DND-41 (cell line): ENCODE results near the gene F7.

Experiments used
- ATAC-seq: fragments of 200-7000 bp; cut with Tn5 transposase; 3 replicates; pipeline ENCODE4 v1.9.1; 2021; ENCODE audit warnings: low read depth; ENCODE audit not compliant: insufficient read depth
- DNase-seq: peaks from one replicate; pipeline ENCODE4 v3.0.0-alpha.2; 2020
- H2AFZ ChIP-seq: 2 replicates; pipeline ENCODE4 v1.6.0; 2012; ENCODE audit warnings: low read depth, low read length
- H3K27ac ChIP-seq: 2 replicates; pipeline ENCODE4 v1.5.1; 2012; ENCODE audit warnings: low read length, inconsistent platforms
- H3K27me3 ChIP-seq: fragments of 200-600 bp; sonication (generic); 2 replicates; pipeline ENCODE4 v1.6.0; 2012; ENCODE audit warnings: low read length, mild to moderate bottlenecking, inconsistent platforms; ENCODE audit not compliant: insufficient read depth, poor library complexity
- H3K36me3 ChIP-seq: 2 replicates; pipeline ENCODE4 v1.5.1; 2012; ENCODE audit warnings: low read length, inconsistent platforms; ENCODE audit not compliant: insufficient read depth
- H3K4me1 ChIP-seq: 2 replicates; pipeline ENCODE4 v1.5.1; 2012; ENCODE audit warnings: mild to moderate bottlenecking, low read length; ENCODE audit not compliant: insufficient read depth
- H3K4me2 ChIP-seq: 2 replicates; pipeline ENCODE4 v1.6.0; 2012; ENCODE audit warnings: mild to moderate bottlenecking, moderate library complexity, low read length, inconsistent platforms; ENCODE audit not compliant: insufficient read depth
- H3K4me3 ChIP-seq, 2 experiments: fragments of 200-600 bp in 1 of 2; shearing (Covaris generic) in 1 of 2; 2 replicates each; pipeline ENCODE4 v1.5.1; 2012 to 2016; ENCODE audit warnings: inconsistent platforms in 2 of 2, low read length in 2 of 2, mild to moderate bottlenecking in 2 of 2, low read depth in 1 of 2, moderate library complexity in 1 of 2
- H3K79me2 ChIP-seq: 2 replicates; pipeline ENCODE4 v1.6.0; 2012; ENCODE audit warnings: low read length, inconsistent platforms; ENCODE audit not compliant: insufficient read depth
- H3K9ac ChIP-seq: 2 replicates; pipeline ENCODE4 v1.6.0; 2012; ENCODE audit warnings: low read depth, mild to moderate bottlenecking, inconsistent platforms, low read length, moderate library complexity
- H3K9me3 ChIP-seq: 2 replicates; pipeline ENCODE4 v1.5.1; 2012; ENCODE audit warnings: low read length, moderate library complexity, mild to moderate bottlenecking, inconsistent platforms; ENCODE audit not compliant: insufficient read depth, severe bottlenecking
- H4K20me1 ChIP-seq: 2 replicates; pipeline ENCODE4 v1.6.0; 2012; ENCODE audit warnings: low read length; ENCODE audit not compliant: insufficient read depth
- EZH2 ChIP-seq: IDR thresholded peaks from 3 replicates; pipeline ENCODE4 v1.6.1; 2012; ENCODE audit warnings: borderline replicate concordance, low read depth, mild to moderate bottlenecking, moderate library complexity, low read length, inconsistent platforms; ENCODE audit not compliant: severe bottlenecking
- TF ChIP-seq, protein P1 (sequence below): IDR thresholded peaks from 2 replicates; pipeline ENCODE4 v1.5.1; 2012; ENCODE audit warnings: borderline replicate concordance, low read length, moderate library complexity, mild to moderate bottlenecking; ENCODE audit not compliant: poor library complexity, severe bottlenecking; ENCODE audit errors: extremely low read depth

F7 gene

DNA sequence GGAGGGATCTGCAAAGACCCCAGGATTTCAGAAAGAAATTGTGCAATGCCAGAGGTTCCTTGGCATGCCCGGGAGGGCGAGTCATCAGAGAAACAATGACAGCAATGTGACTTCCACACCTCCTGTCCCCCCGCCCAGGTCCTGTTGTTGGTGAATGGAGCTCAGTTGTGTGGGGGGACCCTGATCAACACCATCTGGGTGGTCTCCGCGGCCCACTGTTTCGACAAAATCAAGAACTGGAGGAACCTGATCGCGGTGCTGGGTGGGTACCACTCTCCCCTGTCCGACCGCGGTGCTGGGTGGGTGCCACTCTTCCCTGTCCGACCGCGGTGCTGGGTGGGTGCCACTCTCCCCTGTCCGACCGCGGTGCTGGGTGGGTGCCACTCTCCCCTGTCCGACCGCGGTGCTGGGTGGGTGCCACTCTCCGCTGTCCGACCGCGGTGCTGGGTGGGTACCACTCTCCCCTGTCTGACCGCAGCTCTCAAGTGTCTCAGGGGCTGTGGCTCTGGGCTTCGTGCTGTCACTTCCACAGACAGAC, 11.8 kb downstream of the F7 start:
- Histone ChIP-seq H3K36me3 (no peaks in the 10 kb centered on the region), H3K4me3 (no peak overlapping the region), H2AFZ (no peak overlapping the region), H3K9ac (no peak overlapping the region), H3K4me2 (no peak overlapping the region), H3K27ac (no peak overlapping the region), H3K79me2 (no peaks in the 10 kb centered on the region), H3K27me3 (no peaks in the 10 kb centered on the region), H3K4me1 (no peaks in the 10 kb centered on the region), H4K20me1 (no peaks in the 10 kb centered on the region), H3K9me3 (no peaks in the 10 kb centered on the region)
- ATAC-seq (no peak), DNase-seq (no peak)
- TF ChIP-seq EZH2: no peak
- TF ChIP-seq, protein P1, sequence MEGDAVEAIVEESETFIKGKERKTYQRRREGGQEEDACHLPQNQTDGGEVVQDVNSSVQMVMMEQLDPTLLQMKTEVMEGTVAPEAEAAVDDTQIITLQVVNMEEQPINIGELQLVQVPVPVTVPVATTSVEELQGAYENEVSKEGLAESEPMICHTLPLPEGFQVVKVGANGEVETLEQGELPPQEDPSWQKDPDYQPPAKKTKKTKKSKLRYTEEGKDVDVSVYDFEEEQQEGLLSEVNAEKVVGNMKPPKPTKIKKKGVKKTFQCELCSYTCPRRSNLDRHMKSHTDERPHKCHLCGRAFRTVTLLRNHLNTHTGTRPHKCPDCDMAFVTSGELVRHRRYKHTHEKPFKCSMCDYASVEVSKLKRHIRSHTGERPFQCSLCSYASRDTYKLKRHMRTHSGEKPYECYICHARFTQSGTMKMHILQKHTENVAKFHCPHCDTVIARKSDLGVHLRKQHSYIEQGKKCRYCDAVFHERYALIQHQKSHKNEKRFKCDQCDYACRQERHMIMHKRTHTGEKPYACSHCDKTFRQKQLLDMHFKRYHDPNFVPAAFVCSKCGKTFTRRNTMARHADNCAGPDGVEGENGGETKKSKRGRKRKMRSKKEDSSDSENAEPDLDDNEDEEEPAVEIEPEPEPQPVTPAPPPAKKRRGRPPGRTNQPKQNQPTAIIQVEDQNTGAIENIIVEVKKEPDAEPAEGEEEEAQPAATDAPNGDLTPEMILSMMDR: no peak

DNA sequence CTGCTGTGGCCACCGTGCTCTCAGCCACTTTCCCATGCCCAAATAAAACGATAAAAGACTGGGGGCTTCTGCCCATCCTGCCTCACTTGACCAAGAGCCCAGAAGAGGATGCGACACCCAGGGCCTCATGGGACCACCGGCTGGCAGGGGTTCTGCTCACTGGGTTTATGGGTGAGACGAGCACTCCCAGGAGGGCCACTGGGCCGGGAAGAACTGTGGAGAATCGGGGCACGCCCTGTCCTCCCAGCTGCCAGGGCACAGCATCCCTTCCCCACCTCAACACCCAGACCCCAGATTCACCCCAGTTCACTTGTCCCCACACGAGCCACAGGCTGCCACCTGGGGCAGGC, 12.3 kb downstream of the F7 start:
- Histone ChIP-seq H3K79me2 (no peaks in the 10 kb centered on the region), H3K27me3 (no peaks in the 10 kb centered on the region), H3K4me2 (no peak overlapping the region), H4K20me1 (no peaks in the 10 kb centered on the region), H3K27ac (no peak overlapping the region), H3K4me1 (no peaks in the 10 kb centered on the region), H3K9me3 (no peaks in the 10 kb centered on the region), H3K36me3 (no peaks in the 10 kb centered on the region), H3K4me3 (no peak overlapping the region), H3K9ac (no peak overlapping the region), H2AFZ (no peak overlapping the region)
- TF ChIP-seq, protein P1: no peak
- TF ChIP-seq EZH2: no peak
- no peak for DNase-seq
- ATAC-seq: no peak

DNA sequence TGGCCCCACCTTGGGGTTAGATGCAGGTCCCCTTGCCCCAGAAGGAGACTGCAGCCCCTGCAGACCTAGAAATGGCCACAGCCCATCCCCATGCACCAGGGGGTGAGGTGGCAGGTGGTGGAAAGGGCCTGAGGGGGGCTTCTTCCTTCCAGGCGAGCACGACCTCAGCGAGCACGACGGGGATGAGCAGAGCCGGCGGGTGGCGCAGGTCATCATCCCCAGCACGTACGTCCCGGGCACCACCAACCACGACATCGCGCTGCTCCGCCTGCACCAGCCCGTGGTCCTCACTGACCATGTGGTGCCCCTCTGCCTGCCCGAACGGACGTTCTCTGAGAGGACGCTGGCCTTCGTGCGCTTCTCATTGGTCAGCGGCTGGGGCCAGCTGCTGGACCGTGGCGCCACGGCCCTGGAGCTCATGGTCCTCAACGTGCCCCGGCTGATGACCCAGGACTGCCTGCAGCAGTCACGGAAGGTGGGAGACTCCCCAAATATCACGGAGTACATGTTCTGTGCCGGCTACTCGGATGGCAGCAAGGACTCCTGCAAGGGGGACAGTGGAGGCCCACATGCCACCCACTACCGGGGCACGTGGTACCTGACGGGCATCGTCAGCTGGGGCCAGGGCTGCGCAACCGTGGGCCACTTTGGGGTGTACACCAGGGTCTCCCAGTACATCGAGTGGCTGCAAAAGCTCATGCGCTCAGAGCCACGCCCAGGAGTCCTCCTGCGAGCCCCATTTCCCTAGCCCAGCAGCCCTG, 12.8 kb downstream of the F7 start:
- Histone ChIP-seq H3K4me1 (no peaks in the 10 kb centered on the region), H2AFZ (no peak overlapping the region), H3K27me3 (no peaks in the 10 kb centered on the region), H3K9ac (no peak overlapping the region), H3K36me3 (no peaks in the 10 kb centered on the region), H3K9me3 (no peaks in the 10 kb centered on the region), H3K4me2 (no peak overlapping the region), H3K4me3 (no peak overlapping the region), H3K27ac (no peak overlapping the region), H4K20me1 (no peaks in the 10 kb centered on the region), H3K79me2 (no peaks in the 10 kb centered on the region)
- ATAC-seq (no peak), DNase-seq (no peak)
- no peak for TF ChIP-seq EZH2
- TF ChIP-seq, protein P1: no peak
